ENCODE data around the gene ZNF740. TPM values are rescaled to one million over a fixed set of nuclear protein-coding genes. Genes with fewer than 3 reads are reported as not detected.

The ZNF740 gene
- total and polyA plus RNA-seq, 2 of the 8 experiments (the other 6 are each of a cell fraction or from before 2014, with no cell fraction given), result 8.2 to 40.0 TPM

GRCh38 chr12:53227836-53228235 lies 47.3 kb downstream of the ZNF740 start (continued):
- TF ChIP-seq CHD7 (IDR thresholded peaks at IDR 0.05; ENCODE audit: insufficient replicate concordance, low read length) (no peak), SIN3A (conservative IDR thresholded peaks at IDR 0.05 in 1 of 2, IDR thresholded peaks at IDR 0.05 in 1 of 2; ENCODE audit: low read depth in 1 of 2, low read length in 2 of 2) (no peak)
